ENCODE results near the gene GDPGP1. TPM values are rescaled to one million over a fixed set of nuclear protein-coding genes. Genes with fewer than 3 reads are reported as not detected.
"Not testable (repeated sequence)": the region's sequence is repeated elsewhere in the genome, so short reads cannot be mapped to it uniquely, and the experiment has no call there.

GDPGP1 gene
- polyA plus RNA-seq, 2 of the 4 experiments (the other 2 are of a cell fraction): 4.4 to 5.7 TPM

DNA sequence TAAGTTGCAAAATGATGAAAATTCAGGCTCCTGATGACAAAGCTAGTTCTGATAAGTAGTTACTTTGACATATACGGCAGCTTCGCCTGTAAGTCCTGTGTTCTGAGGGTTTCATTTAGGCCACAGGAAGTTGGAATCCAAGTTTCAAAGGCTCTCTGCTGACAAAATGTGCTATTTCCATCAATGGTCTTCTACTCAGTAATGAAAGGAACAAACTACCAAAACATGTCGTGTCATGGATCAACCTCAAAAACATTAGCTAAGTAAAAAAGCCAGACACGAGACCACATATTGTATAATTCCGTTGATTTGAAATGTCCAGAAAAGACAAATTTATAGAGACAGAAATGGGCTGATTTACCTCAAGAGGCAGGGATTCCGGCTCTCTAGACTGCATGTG lies 53.9 kb downstream of the GDPGP1 start:
- Histone ChIP-seq H3K27ac (no peak overlapping the region), H3K4me1 (no peaks in the 10 kb centered on the region), H3K4me3 (no peak overlapping the region), H3K4me2 (no peak overlapping the region), H3K9me3 (no peaks in the 10 kb centered on the region)
- DNase-seq (ENCODE audit: low read depth in 1 of 2, low spot score in 1 of 2) (no peak), ATAC-seq (no peak), FAIRE-seq (no peak)
- ChIA-PET CTCF (interaction anchor here (1.1 to 4.5 kb wide), 9 partner anchors 13 to 147 kb away, joined by 3 to 30 read pairs (median 7); partner anchors contain the start of genes CIB1, GDPGP1 and TTLL13), POLR2A (interaction anchor here (0.6 kb wide), 1 partner anchor 637 kb away, joined by 4 read pairs; no protein-coding TSS in a partner anchor)
- WGBS (ENCODE audit: missing lambda C conversion rate): 89% methylated on average over 6 of the region's 6 CpGs
- TF ChIP-seq ESRRA (IDR thresholded peaks at IDR 0.05; ENCODE audit: borderline replicate concordance, low read length): no peak
- TF ChIP-seq, protein P1, sequence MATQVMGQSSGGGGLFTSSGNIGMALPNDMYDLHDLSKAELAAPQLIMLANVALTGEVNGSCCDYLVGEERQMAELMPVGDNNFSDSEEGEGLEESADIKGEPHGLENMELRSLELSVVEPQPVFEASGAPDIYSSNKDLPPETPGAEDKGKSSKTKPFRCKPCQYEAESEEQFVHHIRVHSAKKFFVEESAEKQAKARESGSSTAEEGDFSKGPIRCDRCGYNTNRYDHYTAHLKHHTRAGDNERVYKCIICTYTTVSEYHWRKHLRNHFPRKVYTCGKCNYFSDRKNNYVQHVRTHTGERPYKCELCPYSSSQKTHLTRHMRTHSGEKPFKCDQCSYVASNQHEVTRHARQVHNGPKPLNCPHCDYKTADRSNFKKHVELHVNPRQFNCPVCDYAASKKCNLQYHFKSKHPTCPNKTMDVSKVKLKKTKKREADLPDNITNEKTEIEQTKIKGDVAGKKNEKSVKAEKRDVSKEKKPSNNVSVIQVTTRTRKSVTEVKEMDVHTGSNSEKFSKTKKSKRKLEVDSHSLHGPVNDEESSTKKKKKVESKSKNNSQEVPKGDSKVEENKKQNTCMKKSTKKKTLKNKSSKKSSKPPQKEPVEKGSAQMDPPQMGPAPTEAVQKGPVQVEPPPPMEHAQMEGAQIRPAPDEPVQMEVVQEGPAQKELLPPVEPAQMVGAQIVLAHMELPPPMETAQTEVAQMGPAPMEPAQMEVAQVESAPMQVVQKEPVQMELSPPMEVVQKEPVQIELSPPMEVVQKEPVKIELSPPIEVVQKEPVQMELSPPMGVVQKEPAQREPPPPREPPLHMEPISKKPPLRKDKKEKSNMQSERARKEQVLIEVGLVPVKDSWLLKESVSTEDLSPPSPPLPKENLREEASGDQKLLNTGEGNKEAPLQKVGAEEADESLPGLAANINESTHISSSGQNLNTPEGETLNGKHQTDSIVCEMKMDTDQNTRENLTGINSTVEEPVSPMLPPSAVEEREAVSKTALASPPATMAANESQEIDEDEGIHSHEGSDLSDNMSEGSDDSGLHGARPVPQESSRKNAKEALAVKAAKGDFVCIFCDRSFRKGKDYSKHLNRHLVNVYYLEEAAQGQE (IDR thresholded peaks at IDR 0.05): no peak
- no peak for TF ChIP-seq SMC3 (IDR thresholded peaks at IDR 0.05)
- TF ChIP-seq, protein P2, sequence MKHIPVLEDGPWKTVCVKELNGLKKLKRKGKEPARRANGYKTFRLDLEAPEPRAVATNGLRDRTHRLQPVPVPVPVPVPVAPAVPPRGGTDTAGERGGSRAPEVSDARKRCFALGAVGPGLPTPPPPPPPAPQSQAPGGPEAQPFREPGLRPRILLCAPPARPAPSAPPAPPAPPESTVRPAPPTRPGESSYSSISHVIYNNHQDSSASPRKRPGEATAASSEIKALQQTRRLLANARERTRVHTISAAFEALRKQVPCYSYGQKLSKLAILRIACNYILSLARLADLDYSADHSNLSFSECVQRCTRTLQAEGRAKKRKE (CRISPR knock-in tag; IDR thresholded peaks at IDR 0.05; ENCODE audit: low read depth): no peak
- TF ChIP-seq ZFP36 (IDR thresholded peaks at IDR 0.05; ENCODE audit: borderline replicate concordance, partially characterized antibody): no peak
- no peak for TF ChIP-seq CEBPB (IDR thresholded peaks at IDR 0.05)
- TF ChIP-seq TFCP2L1 (CRISPR knock-in tag; IDR thresholded peaks at IDR 0.05): no peak
- no peak for TF ChIP-seq HOXA7 (CRISPR knock-in tag; IDR thresholded peaks at IDR 0.05)
- TF ChIP-seq SREBF2 (IDR thresholded peaks at IDR 0.05): no peak
- no peak for TF ChIP-seq TP53 (CRISPR knock-in tag; IDR thresholded peaks at IDR 0.05)
- TF ChIP-seq PHF8 (IDR thresholded peaks at IDR 0.05; ENCODE audit: borderline replicate concordance, low read depth): no peak
- TF ChIP-seq FOSL2 (IDR thresholded peaks at IDR 0.05): no peak
- no peak for TF ChIP-seq FOSL2 (CRISPR knock-in tag; IDR thresholded peaks at IDR 0.05)

DNA sequence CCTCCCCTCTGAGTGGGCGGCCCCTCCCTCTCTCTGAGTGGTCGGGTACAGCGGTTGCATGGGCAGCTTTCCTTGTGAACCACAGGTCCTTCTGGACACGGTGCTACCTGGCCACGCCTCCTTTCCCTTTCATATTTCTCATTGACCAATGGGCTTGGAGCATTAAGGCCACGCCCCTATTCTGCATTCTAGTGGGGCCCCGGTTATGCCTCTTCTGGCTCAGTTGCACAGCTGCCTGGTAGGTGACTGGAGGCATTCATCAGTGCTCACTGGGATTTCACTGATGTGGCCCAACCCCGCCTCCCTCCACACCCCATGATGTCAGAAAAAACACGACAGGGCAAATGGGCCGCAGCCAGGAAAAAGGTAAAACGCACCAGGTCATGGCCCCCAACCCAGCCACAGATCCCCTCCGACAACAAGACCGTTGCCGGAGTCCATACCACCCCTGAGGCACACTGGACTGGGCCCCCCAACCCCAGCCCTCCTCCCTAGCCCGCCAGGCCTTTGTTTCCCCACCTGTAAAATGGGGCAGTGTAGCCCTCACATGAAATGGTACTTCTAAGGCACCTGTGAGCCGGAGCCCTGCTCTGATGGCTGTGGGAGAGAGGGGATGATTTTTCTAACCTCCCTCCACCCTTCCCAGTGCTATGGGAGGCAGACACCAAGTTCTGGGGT lies 57.8 kb downstream of the GDPGP1 start:
- 50% methylated on average over 16 of the region's 16 CpGs for WGBS (ENCODE audit: missing lambda C conversion rate)
- 0 out of 3 replicates have a peak overlapping the region, but pooled peaks have one; percentile 14 for H3K4me2 ChIP-seq
- H3K4me1 ChIP-seq: no peaks in the 10 kb centered on the region
- DNase-seq (ENCODE audit: low read depth in 1 of 2, low spot score in 1 of 2) (peak; percentile 62 to 71), ATAC-seq (peak; percentile 32 to 66; a peak in 3 of 6 replicates), FAIRE-seq (no peak)
- ChIA-PET CTCF (interaction anchor here (1.0 to 5.7 kb wide), 21 partner anchors 12 to 594 kb away, joined by 3 to 104 read pairs (median 9); no protein-coding TSS in a partner anchor), POLR2A (no interaction called here)
- peaks cover 2% of the 10 kb centered on the region; the same call in 1 of the 3 replicates for H3K9me3 ChIP-seq
- H3K4me3 ChIP-seq: no peak overlapping the region
- H3K27ac ChIP-seq: no peak overlapping the region
- no peak for TF ChIP-seq PHF8 (IDR thresholded peaks at IDR 0.05; ENCODE audit: borderline replicate concordance, low read depth)

DNA sequence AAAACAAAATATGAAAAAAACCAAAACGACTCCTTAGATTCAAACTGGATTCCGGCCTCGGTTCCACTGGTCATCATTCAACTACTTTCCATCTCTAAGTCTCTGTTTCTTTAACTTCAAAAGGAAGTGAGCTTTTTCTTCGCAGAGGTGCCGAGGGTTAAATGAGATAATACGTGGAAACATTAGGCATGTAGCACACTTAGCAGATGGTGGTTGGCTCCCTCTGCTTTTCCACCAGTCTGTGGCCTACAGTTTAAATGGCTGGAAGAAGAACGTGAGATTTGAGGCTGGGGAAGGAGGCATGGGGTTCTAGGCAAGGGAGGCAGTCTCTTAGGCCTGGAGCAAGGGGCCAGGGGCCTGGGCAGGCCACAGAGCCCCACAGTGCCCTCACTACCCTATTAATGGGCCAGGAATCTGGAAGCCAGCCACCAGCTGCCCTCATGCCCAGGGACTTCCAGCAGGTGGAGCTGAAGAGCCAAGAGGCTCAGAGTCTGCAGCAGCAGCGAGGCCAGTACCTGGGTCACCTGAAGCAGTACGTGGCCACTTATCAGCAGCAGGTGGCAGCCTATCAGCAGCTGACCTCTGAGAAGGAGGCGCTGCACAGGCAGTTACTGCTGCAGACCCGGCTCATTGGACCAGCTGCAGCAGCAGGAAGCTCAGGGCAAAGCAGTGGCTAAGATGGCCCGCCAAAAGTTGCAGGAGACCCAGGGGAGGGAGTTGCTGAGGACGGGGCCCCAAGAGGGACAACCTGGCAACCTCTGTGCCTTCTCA lies 59.2 kb downstream of the GDPGP1 start:
- POLR2A ChIA-PET: interaction anchor here (0.6 kb wide), 1 partner anchor 729 kb away, joined by 3 read pairs; no protein-coding TSS in a partner anchor
- Histone ChIP-seq H3K9me3 (peaks cover 14% of the 10 kb centered on the region), H3K4me2 (peak overlapping the region; percentile 49)
- H3K4me3 ChIP-seq, FAIRE-seq, H3K27ac ChIP-seq, H3K4me1 ChIP-seq: not testable (repeated sequence)
- DNase-seq (ENCODE audit: low read depth in 1 of 2, low spot score in 1 of 2): peak; percentile 53 to 85
- TF ChIP-seq, protein P3, sequence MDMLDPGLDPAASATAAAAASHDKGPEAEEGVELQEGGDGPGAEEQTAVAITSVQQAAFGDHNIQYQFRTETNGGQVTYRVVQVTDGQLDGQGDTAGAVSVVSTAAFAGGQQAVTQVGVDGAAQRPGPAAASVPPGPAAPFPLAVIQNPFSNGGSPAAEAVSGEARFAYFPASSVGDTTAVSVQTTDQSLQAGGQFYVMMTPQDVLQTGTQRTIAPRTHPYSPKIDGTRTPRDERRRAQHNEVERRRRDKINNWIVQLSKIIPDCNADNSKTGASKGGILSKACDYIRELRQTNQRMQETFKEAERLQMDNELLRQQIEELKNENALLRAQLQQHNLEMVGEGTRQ (IDR thresholded peaks at IDR 0.05): peak; percentile 23; the same call in 1 of the 2 replicates
- TF ChIP-seq SMC3 (IDR thresholded peaks at IDR 0.05) (peak; percentile 82), RAD21 (conservative IDR thresholded peaks at IDR 0.05 in 1 of 2, IDR thresholded peaks at IDR 0.05 in 1 of 2) (peak; percentile 78 to 80)
- TF ChIP-seq, protein P4, sequence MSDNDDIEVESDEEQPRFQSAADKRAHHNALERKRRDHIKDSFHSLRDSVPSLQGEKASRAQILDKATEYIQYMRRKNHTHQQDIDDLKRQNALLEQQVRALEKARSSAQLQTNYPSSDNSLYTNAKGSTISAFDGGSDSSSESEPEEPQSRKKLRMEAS (IDR thresholded peaks at IDR 0.05): 0 out of 2 replicates have a peak, but pooled peaks have one; percentile 33
- TF ChIP-seq, protein P5, sequence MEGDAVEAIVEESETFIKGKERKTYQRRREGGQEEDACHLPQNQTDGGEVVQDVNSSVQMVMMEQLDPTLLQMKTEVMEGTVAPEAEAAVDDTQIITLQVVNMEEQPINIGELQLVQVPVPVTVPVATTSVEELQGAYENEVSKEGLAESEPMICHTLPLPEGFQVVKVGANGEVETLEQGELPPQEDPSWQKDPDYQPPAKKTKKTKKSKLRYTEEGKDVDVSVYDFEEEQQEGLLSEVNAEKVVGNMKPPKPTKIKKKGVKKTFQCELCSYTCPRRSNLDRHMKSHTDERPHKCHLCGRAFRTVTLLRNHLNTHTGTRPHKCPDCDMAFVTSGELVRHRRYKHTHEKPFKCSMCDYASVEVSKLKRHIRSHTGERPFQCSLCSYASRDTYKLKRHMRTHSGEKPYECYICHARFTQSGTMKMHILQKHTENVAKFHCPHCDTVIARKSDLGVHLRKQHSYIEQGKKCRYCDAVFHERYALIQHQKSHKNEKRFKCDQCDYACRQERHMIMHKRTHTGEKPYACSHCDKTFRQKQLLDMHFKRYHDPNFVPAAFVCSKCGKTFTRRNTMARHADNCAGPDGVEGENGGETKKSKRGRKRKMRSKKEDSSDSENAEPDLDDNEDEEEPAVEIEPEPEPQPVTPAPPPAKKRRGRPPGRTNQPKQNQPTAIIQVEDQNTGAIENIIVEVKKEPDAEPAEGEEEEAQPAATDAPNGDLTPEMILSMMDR (IDR thresholded peaks at IDR 0.05): peak; percentile 90
- CTCF ChIA-PET: interaction anchor here (0.6 to 5.7 kb wide), 69 partner anchors 8 to 652 kb away, joined by 3 to 104 read pairs (median 4); partner anchors contain the start of genes HDDC3 and TTLL13
- WGBS (ENCODE audit: missing lambda C conversion rate): 60% methylated on average over 8 of the region's 13 CpGs
- peak; percentile 93 to 96 for ATAC-seq
